SK-N-SH (cell line): Measurements from ENCODE around the gene RPEL1. TPM values are rescaled to one million over a fixed set of nuclear protein-coding genes. Genes with fewer than 3 reads are reported as not detected.

ENCODE experiments used
- CTCF ChIA-PET: fragments of 300-600, 350-600 bp; formaldehyde crosslinking; extraction: SDS; loops from one replicate; lab custom pipeline; 2021; lab: Yijun Ruan, JAX
- POLR2A ChIA-PET: fragments of 350-600 bp; sonication (Branson Sonifier 250); formaldehyde crosslinking; extraction: SDS; loops from one replicate; lab custom pipeline; 2020; ENCODE audit warnings: antibody characterized with exemption, inconsistent platforms; lab: Yijun Ruan, JAX
- DNase-seq: peaks from one replicate; pipeline ENCODE4 v3.0.0; 2012
- H2AFZ ChIP-seq: fragments of 200-600 bp; sonication (generic); 2 replicates; pipeline ENCODE4 v1.8.1; 2016; ENCODE audit warnings: antibody characterized with exemption, mild to moderate bottlenecking, low read depth
- H3F3A ChIP-seq: fragments of 200-600 bp; sonication (generic); replicated peaks from 2 replicates; pipeline ENCODE3; 2016; ENCODE audit warnings: antibody characterized with exemption, mild to moderate bottlenecking; ENCODE audit not compliant: insufficient read depth
- H3K27ac ChIP-seq, 2 experiments: fragments of 200-500 bp in 1 of 2; fragments of 200-600 bp in 1 of 2; sonication (Bioruptor generic) in 1 of 2; sonication (generic), shearing (Covaris generic) in 1 of 2; 2 replicates each; pipeline versions ENCODE4 v1.5.1 to v1.6.1; 2014 to 2016; ENCODE audit warnings: low read depth in 2 of 2, inconsistent platforms in 1 of 2, low read length in 1 of 2, mild to moderate bottlenecking in 1 of 2, mixed read lengths in 1 of 2
- H3K27me3 ChIP-seq: fragments of 200-600 bp; sonication (generic), shearing (Covaris generic); 2 replicates; pipeline ENCODE4 v1.6.1; 2016; ENCODE audit warnings: mixed run types; ENCODE audit not compliant: insufficient read depth
- H3K36me3 ChIP-seq, 2 experiments: fragments of 200-500 bp in 1 of 2; fragments of 200-600 bp in 1 of 2; sonication (Bioruptor generic) in 1 of 2; sonication (generic) in 1 of 2; replicated peaks in 1 of 2; 2 replicates each; pipeline versions ENCODE3 to v1.5.1; 2014 to 2016; ENCODE audit warnings: low read length in 1 of 2, mild to moderate bottlenecking in 1 of 2; ENCODE audit not compliant: insufficient read depth in 2 of 2, control insufficient read depth in 1 of 2
- H3K4me1 ChIP-seq, 2 experiments: fragments of 200-500 bp in 1 of 2; fragments of 200-600 bp in 1 of 2; sonication (Bioruptor generic) in 1 of 2; sonication (generic), shearing (Covaris generic) in 1 of 2; 2 replicates each; pipeline versions ENCODE4 v1.5.1 to v1.6.1; 2014 to 2016; ENCODE audit warnings: low read depth in 1 of 2, low read length in 1 of 2, mixed run types in 1 of 2; ENCODE audit not compliant: insufficient read depth in 2 of 2, control insufficient read depth in 1 of 2
- H3K4me2 ChIP-seq: fragments of 200-600 bp; sonication (generic), shearing (Covaris generic); 2 replicates; pipeline ENCODE4 v1.6.1; 2017; ENCODE audit warnings: mixed run types
- H3K4me3 ChIP-seq, 2 experiments: fragments of 200-500 bp in 1 of 2; fragments of 200-600 bp in 1 of 2; sonication (Bioruptor generic) in 1 of 2; sonication (generic), shearing (Covaris generic) in 1 of 2; 2 replicates each; pipeline versions ENCODE4 v1.5.1 to v1.8.1; 2014 to 2016; ENCODE audit warnings: low read depth in 2 of 2, inconsistent platforms in 1 of 2, low read length in 1 of 2, mild to moderate bottlenecking in 1 of 2, mixed read lengths in 1 of 2, moderate library complexity in 1 of 2
- H3K79me2 ChIP-seq: fragments of 200-600 bp; sonication (generic); 2 replicates; pipeline ENCODE4 v1.8.1; 2017; ENCODE audit warnings: mild to moderate bottlenecking; ENCODE audit not compliant: insufficient read depth
- H3K9ac ChIP-seq: fragments of 200-600 bp; sonication (generic); 2 replicates; pipeline ENCODE4 v1.6.1; 2017; ENCODE audit warnings: mixed run types
- H3K9me2 ChIP-seq: fragments of 200-600 bp; sonication (generic); 2 replicates; pipeline ENCODE4 v1.6.1; 2017; ENCODE audit warnings: mixed run types
- H3K9me3 ChIP-seq: fragments of 200-600 bp; sonication (generic); 2 replicates; pipeline ENCODE4 v1.6.1; 2017; ENCODE audit warnings: mixed run types, mild to moderate bottlenecking, moderate library complexity
- H4K20me1 ChIP-seq: fragments of 200-600 bp; sonication (generic); 2 replicates; pipeline ENCODE4 v1.6.1; 2017; ENCODE audit warnings: mild to moderate bottlenecking, mixed run types; ENCODE audit not compliant: insufficient read depth
- FOSL2 ChIP-seq: IDR thresholded peaks from 2 replicates; pipeline ENCODE4 v1.4.0; 2012; ENCODE audit warnings: low read depth, mild to moderate bottlenecking, moderate library complexity, borderline replicate concordance
- FOXJ3 ChIP-seq: sonication (generic); formaldehyde crosslinking; IDR thresholded peaks from 2 replicates; pipeline ENCODE4 v1.5.1; 2020; ENCODE audit warnings: mild to moderate bottlenecking, missing genetic modification reagents
- MEF2A ChIP-seq: IDR thresholded peaks from 2 replicates; pipeline ENCODE4 v1.4.0; 2012; ENCODE audit warnings: low read depth, borderline replicate concordance
- POLR2AphosphoS5 ChIP-seq: IDR thresholded peaks from 2 replicates; pipeline ENCODE4 v1.6.1; 2012; ENCODE audit warnings: low read depth, low read length
- RAD21 ChIP-seq: IDR thresholded peaks from 2 replicates; pipeline ENCODE4 v1.6.1; 2012; ENCODE audit warnings: mild to moderate bottlenecking, low read length
- RFX5 ChIP-seq: IDR thresholded peaks from 2 replicates; pipeline ENCODE4 v1.6.1; 2012; ENCODE audit warnings: mild to moderate bottlenecking, improper control_type of control experiment, low read length
- SIN3A ChIP-seq: IDR thresholded peaks from 2 replicates; pipeline ENCODE4 v1.6.1; 2012; ENCODE audit warnings: low read depth, mild to moderate bottlenecking, low read length, moderate library complexity, borderline replicate concordance
- TAF1 ChIP-seq: IDR thresholded peaks from 2 replicates; pipeline ENCODE4 v1.6.1; 2012; ENCODE audit warnings: low read depth, mild to moderate bottlenecking, low read length, moderate library complexity, borderline replicate concordance
- TEAD4 ChIP-seq: IDR thresholded peaks from 2 replicates; pipeline ENCODE4 v1.4.0; 2012; ENCODE audit warnings: mild to moderate bottlenecking, borderline replicate concordance; ENCODE audit not compliant: insufficient read depth
- WGBS: methylation state at CpG from one replicate; pipeline ENCODE4 v1.1.6; 2017; ENCODE audit warnings: low lambda C conversion rate; 5-methylcytosine and 5-hydroxymethylcytosine counted together
- polyA plus RNA-seq, 3 experiments: library from polyadenylated mRNA; depleted of rRNA; stranded (reverse); fragments of >200 nt; gene quantifications; 2 replicates each; pipeline ENCODE4 v1.2.3, GENCODE V29; 2012
- TF ChIP-seq, protein P1 (sequence below): IDR thresholded peaks from 2 replicates; pipeline ENCODE4 v1.4.0; 2012; ENCODE audit warnings: low read depth, borderline replicate concordance
- TF ChIP-seq, protein P2 (sequence below): fragments of 200-600 bp; sonication (generic); IDR thresholded peaks from 2 replicates; pipeline ENCODE4 v1.6.1; 2017; ENCODE audit warnings: antibody characterized with exemption, mild to moderate bottlenecking, moderate library complexity
- TF ChIP-seq, protein P3 (sequence below): IDR thresholded peaks from 2 replicates; pipeline ENCODE4 v1.6.1; 2012; ENCODE audit warnings: mild to moderate bottlenecking, low read depth, low read length, moderate library complexity
- TF ChIP-seq, protein P4 (sequence below): IDR thresholded peaks from 2 replicates; pipeline ENCODE4; 2012

The RPEL1 gene
- polyA plus RNA-seq, 1 of the 3 experiments (the other 2 are of a cell fraction): not detected

DNA sequence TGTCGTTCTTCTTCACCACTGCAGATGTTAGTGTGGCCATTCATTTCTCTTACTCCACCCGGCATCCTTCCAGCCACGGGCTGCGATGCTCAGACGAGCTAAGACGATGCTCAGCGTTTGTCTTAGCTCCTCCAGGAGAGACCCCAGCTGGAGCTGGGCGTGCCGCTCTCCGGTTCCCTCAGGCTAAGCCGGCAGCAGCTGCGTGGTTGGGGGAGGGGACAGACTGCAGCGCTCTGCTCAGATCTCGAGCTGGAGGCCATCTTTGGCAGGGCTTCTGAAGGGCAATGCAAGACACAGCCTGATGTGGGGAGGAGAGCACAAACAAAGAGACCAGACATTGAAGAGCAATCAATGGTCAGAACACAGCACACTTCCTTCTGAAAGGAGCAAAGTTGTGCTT is 36.1 kb downstream of the RPEL1 start:
- H2AFZ ChIP-seq: no peak overlapping the region
- CTCF ChIA-PET: interaction anchor here (1.0 to 1.1 kb wide), 3 partner anchors 10 to 364 kb away, joined by 3 to 5 read pairs (median 3); partner anchors contain the start of gene CNNM2

DNA sequence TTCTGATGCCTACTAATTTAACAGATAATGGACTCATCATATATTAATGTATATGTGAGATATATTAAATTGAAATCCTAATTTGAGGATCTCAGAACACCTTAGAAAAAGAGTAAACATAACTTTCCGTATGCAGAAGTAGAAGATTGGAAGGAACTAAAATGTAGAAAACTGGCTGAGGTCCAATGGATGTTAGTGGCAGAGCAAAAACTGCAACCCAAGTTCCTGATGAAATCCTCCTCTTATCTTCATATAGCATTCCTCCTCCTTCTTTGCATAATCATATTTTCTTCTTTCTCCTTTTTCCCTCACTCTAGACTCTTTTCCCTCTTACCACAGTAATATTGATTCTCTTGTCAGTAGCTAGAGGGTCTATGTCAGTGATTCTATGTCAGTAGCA is 37.3 kb downstream of the RPEL1 start:
- H3K27me3 ChIP-seq: peaks cover 5% of the 10 kb centered on the region; the same call in 1 of the 2 replicates
- no peak overlapping the region for H3K27ac ChIP-seq
- CTCF ChIA-PET: interaction anchor here (0.5 to 0.6 kb wide), 2 partner anchors 1100 to 1406 kb away, joined by 3 read pairs; no protein-coding TSS in a partner anchor
- H4K20me1 ChIP-seq: peaks cover 17% of the 10 kb centered on the region; the same call in 1 of the 2 replicates
- no peaks in the 10 kb centered on the region for H3K9me3 ChIP-seq
- peaks cover 5% of the 10 kb centered on the region; the same call in 1 of the 2 replicates for H3K9me2 ChIP-seq
- H3F3A ChIP-seq: no peaks in the 10 kb centered on the region
- H3K4me3 ChIP-seq: no peak overlapping the region
- WGBS: 56% methylated on average over 1 of the region's 1 CpG
- no peak for DNase-seq
- no peak for TF ChIP-seq TEAD4
- no peak for TF ChIP-seq FOSL2
- TF ChIP-seq, protein P1, sequence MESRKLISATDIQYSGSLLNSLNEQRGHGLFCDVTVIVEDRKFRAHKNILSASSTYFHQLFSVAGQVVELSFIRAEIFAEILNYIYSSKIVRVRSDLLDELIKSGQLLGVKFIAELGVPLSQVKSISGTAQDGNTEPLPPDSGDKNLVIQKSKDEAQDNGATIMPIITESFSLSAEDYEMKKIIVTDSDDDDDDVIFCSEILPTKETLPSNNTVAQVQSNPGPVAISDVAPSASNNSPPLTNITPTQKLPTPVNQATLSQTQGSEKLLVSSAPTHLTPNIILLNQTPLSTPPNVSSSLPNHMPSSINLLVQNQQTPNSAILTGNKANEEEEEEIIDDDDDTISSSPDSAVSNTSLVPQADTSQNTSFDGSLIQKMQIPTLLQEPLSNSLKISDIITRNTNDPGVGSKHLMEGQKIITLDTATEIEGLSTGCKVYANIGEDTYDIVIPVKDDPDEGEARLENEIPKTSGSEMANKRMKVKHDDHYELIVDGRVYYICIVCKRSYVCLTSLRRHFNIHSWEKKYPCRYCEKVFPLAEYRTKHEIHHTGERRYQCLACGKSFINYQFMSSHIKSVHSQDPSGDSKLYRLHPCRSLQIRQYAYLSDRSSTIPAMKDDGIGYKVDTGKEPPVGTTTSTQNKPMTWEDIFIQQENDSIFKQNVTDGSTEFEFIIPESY: no peak
- TF ChIP-seq FOXJ3 (CRISPR knock-in tag): no peak
- no peak for TF ChIP-seq RFX5
- TF ChIP-seq, protein P2, sequence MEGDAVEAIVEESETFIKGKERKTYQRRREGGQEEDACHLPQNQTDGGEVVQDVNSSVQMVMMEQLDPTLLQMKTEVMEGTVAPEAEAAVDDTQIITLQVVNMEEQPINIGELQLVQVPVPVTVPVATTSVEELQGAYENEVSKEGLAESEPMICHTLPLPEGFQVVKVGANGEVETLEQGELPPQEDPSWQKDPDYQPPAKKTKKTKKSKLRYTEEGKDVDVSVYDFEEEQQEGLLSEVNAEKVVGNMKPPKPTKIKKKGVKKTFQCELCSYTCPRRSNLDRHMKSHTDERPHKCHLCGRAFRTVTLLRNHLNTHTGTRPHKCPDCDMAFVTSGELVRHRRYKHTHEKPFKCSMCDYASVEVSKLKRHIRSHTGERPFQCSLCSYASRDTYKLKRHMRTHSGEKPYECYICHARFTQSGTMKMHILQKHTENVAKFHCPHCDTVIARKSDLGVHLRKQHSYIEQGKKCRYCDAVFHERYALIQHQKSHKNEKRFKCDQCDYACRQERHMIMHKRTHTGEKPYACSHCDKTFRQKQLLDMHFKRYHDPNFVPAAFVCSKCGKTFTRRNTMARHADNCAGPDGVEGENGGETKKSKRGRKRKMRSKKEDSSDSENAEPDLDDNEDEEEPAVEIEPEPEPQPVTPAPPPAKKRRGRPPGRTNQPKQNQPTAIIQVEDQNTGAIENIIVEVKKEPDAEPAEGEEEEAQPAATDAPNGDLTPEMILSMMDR: no peak
- TF ChIP-seq RAD21: no peak
- TF ChIP-seq, all 33 proteins: peak for 0
- no peak overlapping the region for H2AFZ ChIP-seq
- H3K4me2 ChIP-seq: no peak overlapping the region
- H3K9ac ChIP-seq: no peak overlapping the region
- no peaks in the 10 kb centered on the region for H3K36me3 ChIP-seq
- peaks cover 0 to 9% of the 10 kb centered on the region in 2 experiments; a peak in 2 of 4 replicates for H3K4me1 ChIP-seq
- POLR2A ChIA-PET: no interaction called here
- no peaks in the 10 kb centered on the region for H3K79me2 ChIP-seq

More for the DNA sequence above, 36.1 kb downstream of the RPEL1 start:
- Histone ChIP-seq H3K4me1 (peaks cover 0 to 15% of the 10 kb centered on the region in 2 experiments; a peak in 2 of 4 replicates), H3K4me3 (no peak overlapping the region), H3K27ac (no peak overlapping the region), H3K9me3 (no peaks in the 10 kb centered on the region), H3K9ac (no peak overlapping the region), H3K79me2 (no peaks in the 10 kb centered on the region), H3K36me3 (no peaks in the 10 kb centered on the region), H3F3A (no peaks in the 10 kb centered on the region), H3K9me2 (peaks cover 5% of the 10 kb centered on the region; the same call in 1 of the 2 replicates), H3K4me2 (no peak overlapping the region), H4K20me1 (peaks cover 17% of the 10 kb centered on the region; the same call in 1 of the 2 replicates), H3K27me3 (peaks cover 6% of the 10 kb centered on the region; the same call in 1 of the 2 replicates)
- peak; percentile 45 for DNase-seq
- POLR2A ChIA-PET: interaction anchor here (0.6 kb wide), 1 partner anchor 89 kb away, joined by 3 read pairs; the partner anchor contains the start of gene NT5C2
- 54% methylated on average over 14 of the region's 14 CpGs for WGBS
- TF ChIP-seq TAF1 (no peak), POLR2AphosphoS5 (no peak), MEF2A (no peak), SIN3A (no peak), RAD21 (no peak)
- TF ChIP-seq, protein P3, sequence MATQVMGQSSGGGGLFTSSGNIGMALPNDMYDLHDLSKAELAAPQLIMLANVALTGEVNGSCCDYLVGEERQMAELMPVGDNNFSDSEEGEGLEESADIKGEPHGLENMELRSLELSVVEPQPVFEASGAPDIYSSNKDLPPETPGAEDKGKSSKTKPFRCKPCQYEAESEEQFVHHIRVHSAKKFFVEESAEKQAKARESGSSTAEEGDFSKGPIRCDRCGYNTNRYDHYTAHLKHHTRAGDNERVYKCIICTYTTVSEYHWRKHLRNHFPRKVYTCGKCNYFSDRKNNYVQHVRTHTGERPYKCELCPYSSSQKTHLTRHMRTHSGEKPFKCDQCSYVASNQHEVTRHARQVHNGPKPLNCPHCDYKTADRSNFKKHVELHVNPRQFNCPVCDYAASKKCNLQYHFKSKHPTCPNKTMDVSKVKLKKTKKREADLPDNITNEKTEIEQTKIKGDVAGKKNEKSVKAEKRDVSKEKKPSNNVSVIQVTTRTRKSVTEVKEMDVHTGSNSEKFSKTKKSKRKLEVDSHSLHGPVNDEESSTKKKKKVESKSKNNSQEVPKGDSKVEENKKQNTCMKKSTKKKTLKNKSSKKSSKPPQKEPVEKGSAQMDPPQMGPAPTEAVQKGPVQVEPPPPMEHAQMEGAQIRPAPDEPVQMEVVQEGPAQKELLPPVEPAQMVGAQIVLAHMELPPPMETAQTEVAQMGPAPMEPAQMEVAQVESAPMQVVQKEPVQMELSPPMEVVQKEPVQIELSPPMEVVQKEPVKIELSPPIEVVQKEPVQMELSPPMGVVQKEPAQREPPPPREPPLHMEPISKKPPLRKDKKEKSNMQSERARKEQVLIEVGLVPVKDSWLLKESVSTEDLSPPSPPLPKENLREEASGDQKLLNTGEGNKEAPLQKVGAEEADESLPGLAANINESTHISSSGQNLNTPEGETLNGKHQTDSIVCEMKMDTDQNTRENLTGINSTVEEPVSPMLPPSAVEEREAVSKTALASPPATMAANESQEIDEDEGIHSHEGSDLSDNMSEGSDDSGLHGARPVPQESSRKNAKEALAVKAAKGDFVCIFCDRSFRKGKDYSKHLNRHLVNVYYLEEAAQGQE: no peak
- TF ChIP-seq, protein P4, sequence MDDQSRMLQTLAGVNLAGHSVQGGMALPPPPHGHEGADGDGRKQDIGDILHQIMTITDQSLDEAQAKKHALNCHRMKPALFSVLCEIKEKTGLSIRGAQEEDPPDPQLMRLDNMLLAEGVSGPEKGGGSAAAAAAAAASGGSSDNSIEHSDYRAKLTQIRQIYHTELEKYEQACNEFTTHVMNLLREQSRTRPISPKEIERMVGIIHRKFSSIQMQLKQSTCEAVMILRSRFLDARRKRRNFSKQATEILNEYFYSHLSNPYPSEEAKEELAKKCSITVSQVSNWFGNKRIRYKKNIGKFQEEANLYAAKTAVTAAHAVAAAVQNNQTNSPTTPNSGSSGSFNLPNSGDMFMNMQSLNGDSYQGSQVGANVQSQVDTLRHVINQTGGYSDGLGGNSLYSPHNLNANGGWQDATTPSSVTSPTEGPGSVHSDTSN: no peak
